Left lung (tissue), 10 donors: ENCODE measurements around the gene PFN4. TPM values are rescaled to one million over a fixed set of nuclear protein-coding genes. Genes with fewer than 3 reads are reported as not detected.

Source experiments
- ATAC-seq: fragments of 200-7000 bp; cut with Tn5 transposase; one replicate; pipeline ENCODE4 v1.9.1; 2020; ENCODE audit warnings: moderate library complexity
- DNase-seq, 4 donors: peaks; one replicate each; pipeline ENCODE4 v3.0.0-alpha.2; 2013 to 2020
- H3K27ac ChIP-seq, 2 donors: fragments of 200-600 bp; sonication (generic) in 1 of 2; one replicate each; pipeline versions ENCODE4 v1.5.0 to v1.8.0; 2020 to 2021
- H3K27me3 ChIP-seq, 2 donors: fragments of 200-600 bp; sonication (generic) in 1 of 2; one replicate each; pipeline versions ENCODE4 v1.5.0 to v1.8.0; 2020 to 2021
- H3K36me3 ChIP-seq, 2 donors: fragments of 200-600 bp; sonication (generic) in 1 of 2; one replicate each; pipeline versions ENCODE4 v1.5.0 to v1.8.0; 2020 to 2021
- H3K4me1 ChIP-seq, 2 donors: fragments of 200-600 bp; one replicate each; pipeline ENCODE4 v1.8.0; 2021
- H3K4me3 ChIP-seq, 2 donors: fragments of 200-600 bp; sonication (generic) in 1 of 2; one replicate each; pipeline versions ENCODE4 v1.5.0 to v1.8.0; 2020 to 2021; ENCODE audit warnings: mild to moderate bottlenecking in 1 of 2
- H3K9me3 ChIP-seq, 2 donors: fragments of 200-600 bp; sonication (generic) in 1 of 2; one replicate each; pipeline versions ENCODE4 v1.5.0 to v1.8.0; 2020 to 2021
- CTCF ChIP-seq, 2 donors: fragments of 200-600 bp; sonication (generic) in 1 of 2; IDR thresholded peaks; one replicate each; pipeline versions ENCODE4 v1.5.0 to v1.8.0; 2021; ENCODE audit warnings: antibody characterized with exemption in 2 of 2
- intact Hi-C, 2 donors: fragments of 100-400 bp; cut with DNase I; formaldehyde crosslinking; loops; one replicate each; pipeline versions ENCODE4 v1.11.2 to v1.14.2; 2022
- polyA plus RNA-seq, 6 donors: library from polyadenylated mRNA; unstranded; fragments of 120-200 nt; gene quantifications; one replicate each; pipeline ENCODE4 v1.2.1, GENCODE V29; 2013; ENCODE audit not compliant: insufficient read length in 6 of 6
- total RNA-seq, 2 donors: library from RNA; stranded (reverse); fragmentation: NEBNext Ultra II Directional; extraction: Animal tissue kit (Norgen Biotek cat#: 25700); gene quantifications; one replicate each; pipeline ENCODE4 v1.2.1, GENCODE V29; 2021
- donor health status: DM: no; HTN: yes; CAD: no.
- donor health status: DM: no; HTN: no; CAD: no.

The PFN4 gene
- total and polyA plus RNA-seq, 8 donors, result 0.29 to 3.9 (median 2.4) TPM

DNA sequence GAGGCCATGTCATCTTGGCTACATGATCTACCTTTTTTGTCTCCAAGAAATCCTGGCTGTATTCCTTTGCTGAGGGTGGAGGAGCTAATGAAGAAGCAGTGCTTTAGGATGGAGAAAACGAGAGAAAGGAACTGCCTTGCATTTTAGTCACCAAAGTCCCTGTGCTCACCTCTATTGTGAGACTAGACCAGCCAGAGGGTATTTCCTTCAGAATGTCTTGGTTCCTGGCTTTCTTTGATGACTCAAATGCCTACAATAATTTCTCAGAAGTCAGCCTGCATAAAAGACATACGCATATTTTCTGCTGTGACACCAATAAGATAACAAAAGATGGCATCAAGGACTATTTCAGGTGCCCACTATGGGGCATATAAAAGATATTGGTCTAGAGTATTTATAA, 57.8 kb downstream of the PFN4 start:
- H3K27me3 ChIP-seq, result no peaks in the 10 kb centered on the region
- DNase-seq, result no peak
- H3K4me1 ChIP-seq, result no peaks in the 10 kb centered on the region
- H3K4me3 ChIP-seq, result no peak overlapping the region
- peaks cover 0 to 50% of the 10 kb centered on the region in 2 donors for H3K36me3 ChIP-seq
- intact Hi-C loops, result no loop called here
- TF ChIP-seq CTCF (IDR thresholded peaks at IDR 0.05), result no peak
- ATAC-seq, result no peak
- H3K27ac ChIP-seq, result no peak overlapping the region
- no peaks in the 10 kb centered on the region for H3K9me3 ChIP-seq

Other genes with a start within 250 kb of the PFN4 start
- 10 to 100 TPM; 20.1 to 24.9 TPM for gene ATAD2B, start 196.2 kb downstream of the PFN4 start, total RNA-seq
- gene ATAD2B, start 196.2 kb downstream of the PFN4 start, polyA plus RNA-seq, result 10 to 100 TPM; 21.4 to 27.4 (median 25.1) TPM
- gene UBXN2A, start 182.9 kb downstream of the PFN4 start, total RNA-seq, result 10 to 100 TPM; 13.4 to 13.7 TPM
- 10 to 100 TPM; 20.1 to 24.1 (median 22.3) TPM for gene UBXN2A, start 182.9 kb downstream of the PFN4 start, polyA plus RNA-seq
- under 1 TPM; 0.26 to 0.31 TPM for gene MFSD2B, start 113.2 kb downstream of the PFN4 start, total RNA-seq
- gene MFSD2B, start 113.2 kb downstream of the PFN4 start, polyA plus RNA-seq, result 1 to 10 TPM; 3.9 to 5.4 (median 4.5) TPM
- gene WDCP, start 75.9 kb downstream of the PFN4 start, total RNA-seq, result 10 to 100 TPM; 10.3 to 12.8 TPM
- gene WDCP, start 75.9 kb downstream of the PFN4 start, polyA plus RNA-seq, result 10 to 100 TPM; 14.1 to 15.0 (median 14.7) TPM
- 10 to 100 TPM in 1 of 2 donors, 1 to 10 TPM in 1; 9.6 to 18.7 TPM for gene FKBP1B, start 73.6 kb downstream of the PFN4 start, total RNA-seq
- gene FKBP1B, start 73.6 kb downstream of the PFN4 start, polyA plus RNA-seq, result 10 to 100 TPM; 11.7 to 16.0 (median 14.7) TPM
- 10 to 100 TPM; 69.0 to 70.0 TPM for gene SF3B6, start 47.0 kb downstream of the PFN4 start, total RNA-seq
- 100 to 1,000 TPM; 119 to 134 (median 126) TPM for gene SF3B6, start 47.0 kb downstream of the PFN4 start, polyA plus RNA-seq
- gene TP53I3, start 38.5 kb downstream of the PFN4 start, total RNA-seq, result 100 to 1,000 TPM in 1 of 2 donors, 10 to 100 TPM in 1; 56.8 to 123 TPM
- 10 to 100 TPM; 53.3 to 72.8 (median 64.8) TPM for gene TP53I3, start 38.5 kb downstream of the PFN4 start, polyA plus RNA-seq
- gene FAM228B, start 135 bp upstream of the PFN4 start, total RNA-seq, result 10 to 100 TPM; 18.2 to 20.5 TPM
- 10 to 100 TPM; 21.9 to 30.6 (median 26.8) TPM for gene FAM228B, start 135 bp upstream of the PFN4 start, polyA plus RNA-seq
- 1 to 10 TPM in 1 of 2 donors, under 1 TPM in 1; 0.41 to 3.4 TPM for gene FAM228A, start 51.7 kb upstream of the PFN4 start, total RNA-seq
- gene FAM228A, start 51.7 kb upstream of the PFN4 start, polyA plus RNA-seq, result 1 to 10 TPM in 5 of 6 donors, under 1 TPM in 1; 0.70 to 2.9 (median 1.4) TPM
- gene ITSN2, start 237.2 kb upstream of the PFN4 start, total RNA-seq, result 10 to 100 TPM; 80.5 to 85.6 TPM
- gene ITSN2, start 237.2 kb upstream of the PFN4 start, polyA plus RNA-seq, result 10 to 100 TPM; 28.7 to 39.9 (median 37.8) TPM